NCI-H1417 (cell line): Measurements from ENCODE around the gene SLC6A17.

ENCODE experiments used
- DNase-seq, 3 experiments: peaks; one replicate each; lab custom pipeline; 2025; lab: John Stamatoyannopoulos, UW

SLC6A17 gene

DNA sequence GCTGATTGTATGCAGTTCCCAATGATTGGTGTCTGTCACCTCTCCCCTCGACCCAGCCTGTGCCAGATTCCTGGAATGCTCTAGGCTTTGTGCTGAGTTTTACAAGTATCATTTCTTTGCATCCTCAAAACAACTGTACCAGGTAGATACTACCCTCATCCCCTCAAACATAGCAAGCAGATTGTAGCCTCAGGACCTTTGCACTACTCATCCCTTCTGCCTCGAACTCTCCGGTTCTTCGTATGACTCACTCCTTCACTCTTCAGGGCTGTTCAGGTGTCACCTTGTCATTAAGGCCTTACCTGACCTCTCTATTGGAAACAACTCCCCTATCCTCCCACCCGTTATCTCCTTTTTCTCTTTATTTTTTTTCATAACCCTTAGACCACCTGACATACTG lies 67.8 kb downstream of the SLC6A17 start:
- no peak for DNase-seq

- no peak for DNase-seq
Observed at GRCh38 chr1:110218739-110219138, 68.4 kb downstream of the SLC6A17 start.

GRCh38 chr1:110220324-110220723 lies 70.0 kb downstream of the SLC6A17 start:
- DNase-seq: no peak

- no peak for DNase-seq
Observed at GRCh38 chr1:110221119-110221518, 70.8 kb downstream of the SLC6A17 start.

DNA sequence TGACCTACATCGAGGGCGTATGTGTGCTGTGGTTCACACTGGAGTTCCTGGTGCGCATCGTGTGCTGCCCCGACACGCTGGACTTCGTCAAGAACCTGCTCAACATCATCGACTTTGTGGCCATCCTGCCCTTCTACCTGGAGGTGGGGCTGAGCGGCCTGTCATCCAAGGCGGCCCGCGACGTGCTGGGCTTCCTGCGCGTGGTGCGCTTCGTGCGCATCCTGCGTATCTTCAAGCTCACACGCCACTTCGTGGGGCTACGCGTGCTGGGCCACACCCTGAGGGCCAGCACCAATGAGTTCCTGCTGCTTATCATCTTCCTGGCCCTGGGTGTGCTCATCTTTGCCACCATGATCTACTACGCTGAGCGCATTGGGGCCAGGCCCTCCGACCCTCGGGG lies 72.8 kb downstream of the SLC6A17 start:
- no peak for DNase-seq

DNA sequence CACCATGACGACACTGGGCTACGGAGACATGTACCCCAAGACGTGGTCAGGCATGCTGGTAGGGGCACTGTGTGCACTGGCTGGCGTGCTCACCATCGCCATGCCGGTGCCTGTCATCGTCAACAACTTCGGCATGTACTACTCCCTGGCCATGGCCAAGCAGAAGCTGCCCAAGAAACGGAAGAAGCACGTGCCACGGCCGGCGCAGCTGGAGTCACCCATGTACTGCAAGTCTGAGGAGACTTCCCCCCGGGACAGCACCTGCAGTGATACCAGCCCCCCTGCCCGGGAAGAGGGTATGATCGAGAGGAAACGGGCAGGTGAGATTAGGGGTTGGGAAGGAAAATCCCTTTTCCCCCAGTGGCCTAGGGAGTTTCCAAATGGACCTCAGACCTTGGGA lies 73.3 kb downstream of the SLC6A17 start:
- no peak for DNase-seq

GRCh38 chr1:110224240-110224995 lies 74.1 kb downstream of the SLC6A17 start:
- no peak for DNase-seq

DNA sequence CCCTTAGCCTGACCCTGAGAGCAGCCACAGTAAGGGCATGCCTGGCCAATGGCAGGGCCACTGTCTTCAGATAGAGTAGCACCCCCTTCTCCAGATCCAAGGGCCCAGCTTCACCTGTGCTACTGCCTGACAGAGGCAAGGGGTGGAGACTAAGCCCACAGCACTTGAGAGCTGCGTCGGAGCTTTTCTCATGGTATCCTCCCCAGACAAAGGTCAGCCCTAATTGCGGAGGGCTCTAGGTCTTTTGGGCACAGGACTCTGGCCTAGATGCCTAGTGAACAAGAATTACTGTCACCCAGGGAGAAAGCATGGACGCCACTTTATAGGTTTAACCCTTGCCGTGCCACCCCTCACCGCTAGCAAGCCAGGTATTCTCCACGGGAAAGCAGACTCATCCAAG lies 74.9 kb downstream of the SLC6A17 start:
- no peak for DNase-seq

- DNase-seq: no peak
Observed at GRCh38 chr1:110225756-110226404, 75.6 kb downstream of the SLC6A17 start.

DNA sequence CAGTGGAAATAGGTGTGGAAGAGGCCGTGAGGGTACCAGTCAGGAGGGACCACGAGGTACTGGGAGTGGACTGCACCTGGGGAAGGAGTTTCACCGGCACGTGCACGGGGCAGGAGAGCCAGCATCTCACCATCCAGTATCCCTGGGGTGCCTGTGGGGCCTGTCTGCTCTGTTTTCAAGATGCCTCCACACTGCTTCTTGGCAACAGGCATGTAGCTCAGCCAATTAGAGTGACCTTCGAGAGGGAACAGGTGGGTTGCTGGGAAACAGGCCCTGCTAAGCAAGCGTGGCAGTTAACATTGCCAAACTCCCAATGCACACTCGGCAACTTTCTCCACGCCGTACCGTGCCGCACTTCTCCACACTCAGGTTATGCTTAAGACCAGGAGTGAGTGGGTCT lies 77.5 kb downstream of the SLC6A17 start:
- no peak for DNase-seq

DNA sequence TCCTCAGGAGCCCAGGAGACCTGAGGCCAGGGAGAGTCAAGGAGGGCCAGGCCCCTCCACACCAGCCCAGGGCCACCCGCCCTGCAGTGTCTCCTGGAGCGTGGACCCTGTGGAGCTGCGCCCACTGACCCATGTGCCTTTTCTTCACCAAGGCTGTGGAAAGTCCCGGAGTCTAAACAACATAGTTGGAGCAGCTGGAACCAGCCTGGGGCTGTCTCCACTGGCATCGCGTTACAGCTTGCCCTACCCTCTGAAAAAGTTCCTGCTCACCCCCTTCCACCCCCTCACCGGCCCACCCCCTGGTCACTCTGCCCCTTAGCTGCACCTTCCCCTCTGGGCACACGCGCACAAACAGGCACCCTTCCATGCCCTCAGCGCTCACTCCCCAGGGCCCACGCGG lies 78.1 kb downstream of the SLC6A17 start:
- DNase-seq: no peak

GRCh38 chr1:110228869-110229268 lies 78.6 kb downstream of the SLC6A17 start:
- no peak for DNase-seq

DNA sequence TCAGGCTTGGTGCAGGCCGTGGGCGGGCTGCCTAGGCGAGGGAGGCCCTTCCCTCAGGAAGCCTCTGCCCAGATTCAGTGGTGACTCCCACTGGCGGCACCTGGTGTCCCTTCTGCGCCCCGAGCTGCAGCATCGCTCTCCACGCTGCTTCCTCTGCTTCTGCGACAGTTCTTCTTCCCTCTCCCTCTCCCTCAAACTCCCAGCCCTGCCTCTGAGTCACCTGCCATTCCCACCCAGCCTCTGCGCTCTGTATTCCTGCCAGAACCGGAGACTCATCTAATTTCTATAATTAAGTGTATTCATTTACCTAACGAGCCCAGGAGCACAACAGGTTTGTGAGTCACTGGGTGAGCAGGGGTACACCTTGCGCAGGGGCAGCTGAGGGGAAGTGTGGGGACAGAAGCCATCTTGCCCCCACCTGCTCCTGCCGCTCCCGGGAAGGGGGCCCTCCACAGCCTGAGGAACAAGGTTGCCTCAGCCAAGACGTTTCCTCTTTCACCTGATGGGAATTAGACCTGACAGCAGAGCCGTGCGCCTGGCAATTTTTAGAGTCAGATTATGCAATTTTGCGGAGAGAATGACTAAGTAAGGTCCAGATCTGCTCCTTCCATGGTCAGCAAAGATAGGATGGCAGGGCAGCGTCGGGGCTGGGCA lies 79.2 kb downstream of the SLC6A17 start:
- DNase-seq: peak in 2 of 3 experiments; percentile 36 to 60

DNA sequence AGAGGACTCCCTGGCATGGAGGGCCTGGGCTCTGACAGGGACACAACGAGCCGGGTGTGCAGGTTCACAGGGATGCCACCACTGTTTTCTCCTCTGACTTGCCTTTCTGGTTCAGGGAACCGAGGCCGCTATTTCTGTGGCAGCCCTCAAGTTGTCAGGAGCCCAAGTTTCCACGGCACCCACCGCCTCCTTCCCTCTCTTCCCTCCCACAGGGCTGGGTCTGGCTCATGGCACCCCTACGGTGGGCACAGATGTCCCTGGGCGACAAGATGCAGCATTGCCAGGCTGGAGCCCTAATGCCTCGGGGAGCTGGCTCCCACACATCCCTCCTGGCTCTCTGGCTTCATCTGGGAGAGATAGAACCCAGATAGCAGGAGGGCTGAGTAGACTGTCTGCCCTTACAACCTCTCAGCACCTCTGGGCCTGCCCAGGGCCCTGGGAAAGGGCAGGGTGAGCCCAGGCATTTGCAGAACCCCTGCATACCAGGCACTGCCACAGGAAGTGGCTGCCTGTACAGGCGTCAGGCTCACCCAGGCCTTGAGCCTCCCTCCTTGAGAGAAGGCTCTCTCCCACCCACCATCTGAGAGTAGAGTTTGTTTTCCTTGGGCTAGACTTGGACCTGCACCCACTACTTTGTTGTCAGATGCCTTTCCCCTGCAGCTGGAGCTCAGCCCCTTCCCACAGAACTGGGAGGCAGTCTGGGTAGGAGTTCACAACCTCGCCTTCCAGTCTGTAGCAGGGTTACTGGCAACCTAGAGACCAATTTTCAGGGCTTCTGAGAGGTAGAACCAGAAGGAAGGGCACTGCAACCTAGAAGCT lies 80.3 kb downstream of the SLC6A17 start:
- DNase-seq: no peak

DNA sequence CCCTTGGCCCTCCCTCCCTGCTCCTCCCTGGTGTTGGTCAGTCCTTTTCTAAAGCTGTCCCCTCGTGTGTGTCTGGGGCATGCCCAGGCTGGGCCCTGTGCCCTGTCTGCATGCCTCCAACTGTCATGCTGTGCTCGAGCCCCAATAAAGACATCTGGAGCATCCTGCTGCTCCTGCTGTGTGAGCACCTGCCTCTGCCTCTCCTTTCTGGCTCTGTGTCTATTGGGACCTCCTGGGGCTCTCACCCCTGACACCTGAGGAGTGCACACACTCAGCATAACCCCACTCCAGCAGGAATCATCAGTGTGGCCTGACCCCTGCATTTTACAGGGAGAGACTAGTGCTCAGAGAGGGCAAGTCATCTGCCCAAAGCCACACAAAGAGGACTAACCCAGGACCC lies 83.6 kb downstream of the SLC6A17 start:
- DNase-seq: peak in 2 of 3 experiments; percentile 71 to 88

DNA sequence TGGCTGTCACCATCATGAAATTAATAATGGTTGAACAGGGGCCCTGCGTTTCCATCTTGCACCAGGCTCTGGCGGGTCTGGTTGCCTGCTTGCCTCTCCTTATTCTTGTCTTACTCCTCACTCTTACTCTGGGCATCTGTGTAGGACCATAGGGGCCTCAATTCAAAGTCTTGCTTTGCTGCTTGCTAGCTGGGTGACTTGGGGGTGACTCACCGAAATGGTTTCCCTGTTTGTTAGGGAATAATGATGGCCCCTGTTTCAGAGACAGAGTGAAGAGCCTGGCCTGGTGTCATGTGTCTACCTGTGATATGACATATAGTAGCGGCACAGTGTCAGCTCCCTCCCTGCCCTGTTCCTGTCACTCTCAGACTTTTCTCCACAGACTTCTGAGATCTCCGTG lies 84.4 kb downstream of the SLC6A17 start:
- no peak for DNase-seq

GRCh38 chr1:110235181-110235833 lies 85.0 kb downstream of the SLC6A17 start:
- no peak for DNase-seq

GRCh38 chr1:110235834-110236682 lies 85.8 kb downstream of the SLC6A17 start:
- no peak for DNase-seq

DNA sequence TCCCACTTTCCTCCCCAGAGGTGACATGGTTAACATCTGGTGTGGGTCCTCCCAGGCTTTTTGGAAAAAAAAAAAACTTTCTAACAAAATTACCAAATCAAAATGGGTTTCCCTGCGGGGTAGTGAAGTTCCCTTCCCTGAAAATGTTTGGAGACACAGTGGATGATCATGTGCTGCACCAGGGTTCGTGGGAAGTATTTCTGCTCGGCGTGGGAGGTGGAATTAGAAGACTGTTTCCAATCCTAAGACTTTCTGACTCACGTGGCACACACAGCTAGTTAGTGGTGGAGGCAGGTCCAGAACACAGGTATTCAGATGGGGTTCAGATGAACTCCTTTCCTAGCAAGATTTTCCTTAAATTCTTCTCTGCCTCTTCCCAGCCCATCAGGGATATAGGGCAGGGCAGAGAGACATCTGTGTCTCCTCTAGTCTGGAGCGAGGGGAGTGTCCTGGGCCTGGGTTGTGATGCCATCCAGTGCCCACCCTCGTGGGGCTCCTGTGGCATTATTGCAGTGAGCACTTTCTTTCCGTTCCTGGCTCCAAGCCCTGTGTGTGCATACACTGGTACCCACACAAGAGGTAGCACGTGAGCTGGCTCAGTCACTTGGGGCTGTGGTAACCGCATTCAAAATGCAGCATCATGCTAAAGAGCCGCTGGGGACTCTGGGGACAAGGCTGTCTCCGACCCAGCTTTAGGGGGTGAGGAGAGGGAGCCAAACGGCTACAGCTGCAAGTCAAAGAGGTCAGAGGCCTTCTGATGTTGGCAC lies 87.3 kb downstream of the SLC6A17 start:
- no peak for DNase-seq
